GM18858 (cell line): ENCODE data around the gene CDC25C.
"Not testable (repeated sequence)": the region's sequence is repeated elsewhere in the genome, so short reads cannot be mapped to it uniquely, and the experiment has no call there.

Source experiments
- ATAC-seq: cut with Tn5 transposase; IDR thresholded peaks from one replicate; pipeline ENCODE4 v1.9.1; 2021; ENCODE audit not compliant: unreplicated experiment

Gene CDC25C

DNA sequence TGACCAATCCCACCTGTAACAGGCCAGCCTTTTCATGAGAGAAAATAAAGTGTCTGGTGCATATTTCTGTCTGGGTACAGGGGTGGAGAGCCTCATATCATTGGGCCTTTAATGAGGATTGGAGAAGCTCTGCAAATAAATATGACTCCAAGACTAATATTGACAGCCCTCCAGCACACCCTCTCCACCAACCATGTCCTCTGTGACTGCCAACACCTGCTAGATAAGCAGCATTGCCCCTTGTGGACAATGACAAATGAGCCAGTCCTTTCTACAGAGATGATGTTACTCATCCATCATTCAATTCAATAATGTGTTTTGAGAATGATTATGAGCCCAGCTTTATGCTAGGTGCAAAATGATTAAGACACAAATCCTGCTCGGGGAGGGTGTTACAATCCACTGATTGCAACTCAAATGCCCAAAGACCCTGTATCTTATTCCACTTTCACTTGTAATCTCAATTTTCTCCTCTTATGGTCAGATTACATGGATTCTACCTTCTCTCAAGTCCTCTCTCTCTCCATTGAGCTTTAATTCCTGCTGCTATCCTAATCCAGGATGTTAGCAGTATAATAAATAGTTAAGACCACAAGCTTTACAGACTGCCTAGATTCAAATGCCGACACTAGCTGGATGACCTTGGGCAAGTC, 55.1 kb downstream of the CDC25C start:
- ATAC-seq: no peak

GRCh38 chr5:138275895-138276294, 55.7 kb downstream of the CDC25C start:
- no peak for ATAC-seq

DNA sequence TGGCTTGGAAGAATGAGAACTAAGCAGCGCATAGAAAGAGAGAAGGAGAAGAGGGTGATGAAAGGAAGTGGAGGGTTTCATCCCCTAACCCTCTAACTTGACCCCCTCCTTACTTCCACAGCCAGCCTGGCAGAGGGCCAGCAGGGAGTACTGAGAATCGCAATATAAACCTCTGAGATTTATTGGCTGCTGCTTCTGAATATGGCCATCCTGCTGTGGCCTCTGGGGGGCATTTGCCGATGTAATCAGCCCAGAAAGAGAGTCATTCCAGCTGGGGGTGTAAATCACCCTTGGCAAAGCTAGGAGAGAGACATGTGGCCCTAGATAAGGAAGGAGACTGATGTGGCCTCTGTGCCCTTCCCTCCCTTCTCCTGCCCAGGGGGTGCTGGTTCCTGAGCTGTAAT, 56.2 kb downstream of the CDC25C start:
- no peak for ATAC-seq

- ATAC-seq: no peak
These were observed 57.3 kb downstream of the CDC25C start, which contains the start of gene GFRA3 for GRCh38 chr5:138274189-138274853. Gene GFRA3, minus strand, starts transcription at chr5:138274621. Its CDS starts 197 bp downstream, at chr5:138274424.

DNA sequence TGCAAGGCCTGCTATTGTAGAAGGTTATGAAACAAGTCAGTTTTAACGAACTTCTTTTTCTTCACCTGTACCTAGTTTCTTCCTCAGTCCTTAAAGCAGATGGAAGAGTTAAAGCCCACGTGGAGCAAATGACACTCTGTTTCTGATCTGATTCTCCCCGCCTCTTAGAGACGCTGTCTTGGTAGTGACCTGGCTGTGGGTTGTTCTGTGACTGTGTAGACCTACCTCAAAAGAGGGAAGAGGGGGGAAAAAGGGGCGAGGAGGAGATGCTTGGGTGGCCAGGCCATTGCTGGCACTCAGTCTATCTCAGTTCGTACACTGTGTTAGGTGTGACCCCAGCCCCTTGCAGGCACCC, 57.8 kb downstream of the CDC25C start:
- ATAC-seq: no peak

DNA sequence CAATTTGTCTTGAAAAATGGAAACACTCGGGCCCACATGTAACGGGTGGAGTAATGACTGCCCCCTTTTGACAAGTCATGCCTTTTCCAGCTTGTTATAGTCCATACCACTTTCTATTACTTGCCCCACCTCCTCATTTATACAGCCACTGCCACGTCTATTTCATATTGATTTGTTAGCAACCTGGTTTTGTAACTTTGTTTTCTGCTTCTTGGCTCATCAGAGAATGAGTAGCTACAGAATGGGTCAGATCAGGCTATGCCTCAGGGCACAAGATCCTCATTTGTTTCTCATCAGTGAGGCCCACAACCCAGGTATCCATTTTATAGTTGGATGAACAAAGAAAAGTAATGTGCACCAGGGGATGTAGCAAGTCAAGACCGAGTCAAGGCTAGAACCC, 58.9 kb downstream of the CDC25C start:
- no peak for ATAC-seq

- ATAC-seq: no peak
These were observed 60.3 kb downstream of the CDC25C start for GRCh38 chr5:138271281-138271680.

GRCh38 chr5:138264183-138264582, 67.4 kb downstream of the CDC25C start:
- ATAC-seq: no peak

DNA sequence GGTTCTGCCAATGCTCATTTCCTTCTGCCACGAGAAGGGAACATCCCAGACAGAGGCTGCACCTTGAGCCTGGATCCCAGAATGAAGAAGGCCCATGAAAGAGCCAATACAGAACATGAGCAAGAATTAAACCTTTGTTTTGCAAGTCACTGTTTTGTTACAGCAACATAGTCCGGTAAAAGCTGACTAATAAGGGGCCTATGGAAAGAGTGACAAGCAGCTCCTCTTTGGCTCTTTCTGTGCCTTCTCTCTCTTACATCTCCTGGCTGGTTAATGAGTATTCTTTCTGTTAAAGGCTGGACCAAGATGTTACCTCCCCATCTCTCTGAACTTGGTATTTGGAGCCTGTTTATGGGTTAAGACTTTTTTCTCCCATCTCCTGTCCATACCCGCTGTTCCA, 68.0 kb downstream of the CDC25C start:
- no peak for ATAC-seq

DNA sequence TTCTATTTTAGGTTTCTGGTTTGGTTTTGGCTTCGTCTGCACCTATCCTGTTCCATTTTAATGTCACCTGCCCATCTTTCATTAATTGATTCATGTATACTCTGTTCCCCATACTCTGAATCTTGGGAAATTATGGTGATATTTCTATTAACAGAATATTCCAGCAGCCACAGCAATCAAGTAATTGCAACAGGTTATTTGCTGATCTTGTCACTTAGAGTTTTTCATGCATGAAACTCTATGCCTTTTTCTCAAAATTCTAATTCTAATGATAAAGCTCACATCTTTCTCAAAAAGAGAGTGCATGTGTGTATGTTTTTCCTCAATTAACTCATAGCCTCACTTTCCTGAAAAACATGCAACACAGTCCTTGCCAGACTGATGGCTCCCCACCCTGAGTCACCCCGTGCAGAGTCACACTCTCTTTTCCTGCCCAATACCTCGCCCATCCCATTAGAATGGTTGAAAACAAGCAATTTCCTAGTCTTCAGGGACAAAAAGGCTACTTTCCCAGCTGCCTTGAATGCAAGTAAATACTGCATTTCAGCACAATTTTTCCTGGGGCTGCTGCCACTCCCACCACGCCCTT, 72.8 kb downstream of the CDC25C start:
- ATAC-seq: no peak

- no peak for ATAC-seq
These were observed 74.0 kb downstream of the CDC25C start for GRCh38 chr5:138257583-138257982.

DNA sequence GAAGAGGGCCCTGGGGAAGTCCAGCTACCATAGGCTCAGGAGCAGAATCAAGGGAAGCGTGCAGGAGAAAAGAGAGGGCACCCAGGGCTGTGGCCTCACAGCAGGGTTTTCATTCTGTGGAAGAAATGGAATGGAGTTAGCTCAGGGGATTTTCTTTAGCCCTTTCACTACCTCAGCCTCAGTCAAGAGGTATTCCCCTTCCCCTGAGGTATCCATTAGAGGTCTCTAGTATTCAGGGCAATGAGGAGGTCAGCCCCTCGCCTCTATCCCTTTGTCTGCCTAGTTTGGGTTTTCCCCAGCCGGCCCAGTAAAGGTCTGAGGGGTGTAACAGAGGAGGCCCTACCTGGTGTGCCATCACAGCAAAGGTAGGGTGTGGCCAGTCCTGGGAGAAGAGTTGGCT, 78.7 kb downstream of the CDC25C start:
- no peak for ATAC-seq

- not testable (repeated sequence) for ATAC-seq
These were observed 83.8 kb downstream of the CDC25C start for GRCh38 chr5:138247800-138248199.

GRCh38 chr5:138246822-138247221, 84.8 kb downstream of the CDC25C start:
- no peak for ATAC-seq

GRCh38 chr5:138246334-138246733, 85.3 kb downstream of the CDC25C start:
- ATAC-seq: no peak

- ATAC-seq: no peak
These were observed 85.9 kb downstream of the CDC25C start for GRCh38 chr5:138245717-138246116.

DNA sequence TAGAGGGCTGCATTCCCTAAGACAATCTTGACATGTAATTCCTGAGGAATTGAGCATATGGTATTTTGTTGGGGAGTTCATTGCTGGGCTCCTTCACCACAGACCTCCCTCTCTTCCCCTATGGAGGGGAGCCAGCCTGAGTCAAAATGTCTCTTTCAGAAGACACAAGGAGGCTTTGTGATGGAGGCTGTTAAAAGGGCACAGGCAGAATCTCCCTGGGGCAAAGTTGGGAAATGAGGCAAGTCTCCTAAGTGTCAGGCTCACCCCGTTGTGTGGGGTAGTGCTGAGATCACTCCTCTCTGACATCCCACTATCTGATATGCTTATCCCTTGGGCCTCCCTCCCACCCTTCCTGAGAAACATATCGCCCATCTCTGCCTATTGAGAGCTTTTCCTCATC, 87.8 kb downstream of the CDC25C start:
- no peak for ATAC-seq

GRCh38 chr5:138241688-138242571, 89.7 kb downstream of the CDC25C start:
- ATAC-seq: no peak

DNA sequence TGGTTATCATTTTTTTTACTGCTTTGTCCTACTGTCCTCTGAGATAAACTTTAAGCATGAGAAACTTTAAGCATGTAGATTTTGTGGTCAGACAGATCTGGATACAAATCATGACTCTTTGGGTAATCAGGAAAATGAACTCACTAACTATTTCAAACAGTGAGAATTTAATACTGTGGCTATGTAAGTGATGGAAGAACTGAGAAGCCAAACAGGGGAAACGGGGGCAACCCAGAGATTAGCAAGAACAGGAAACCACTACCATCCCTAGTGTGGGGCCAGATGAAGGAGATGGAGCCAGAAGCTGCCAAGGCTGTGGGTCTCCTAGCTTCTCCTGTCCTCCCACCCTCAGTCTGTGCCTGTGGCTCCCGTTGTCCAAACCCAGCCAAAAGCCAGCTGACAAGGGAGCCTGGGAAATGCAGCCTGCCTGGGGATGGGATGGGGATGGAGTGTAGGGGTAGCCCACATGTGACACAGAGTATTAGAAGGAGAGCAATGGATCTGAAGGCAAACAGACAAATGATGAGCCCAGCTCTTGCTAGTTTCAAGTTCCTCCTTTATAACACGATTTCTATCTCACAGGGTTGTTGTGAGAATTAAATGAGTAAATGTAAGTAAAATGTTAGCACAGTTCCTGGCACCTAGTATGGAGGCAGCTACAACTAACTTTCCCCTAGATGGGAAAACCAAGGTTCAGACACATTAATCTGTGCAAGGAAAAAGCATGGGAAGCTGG, 90.8 kb downstream of the CDC25C start:
- no peak for ATAC-seq

DNA sequence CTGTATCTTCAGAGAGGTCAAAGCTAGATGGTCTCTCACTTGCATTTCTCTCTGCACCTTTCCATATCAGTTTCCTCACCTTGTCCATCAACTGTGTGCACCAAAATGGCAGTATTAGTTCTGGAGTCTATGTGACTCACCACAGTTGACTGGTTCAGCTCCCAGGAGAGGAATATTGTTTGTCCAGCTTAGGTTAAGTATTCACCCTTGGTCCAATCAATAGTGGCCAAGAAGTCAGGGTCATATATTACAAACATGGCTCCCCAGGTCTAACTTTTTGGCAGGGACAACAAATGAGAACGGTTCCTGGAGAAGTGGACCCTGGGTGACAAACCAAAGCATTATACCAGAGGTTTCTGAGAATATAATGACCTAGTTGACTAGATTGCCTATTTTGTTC, 93.6 kb downstream of the CDC25C start:
- no peak for ATAC-seq
